OCI-LY7 (cell line): Measurements from ENCODE around the gene ANO6. TPM values are rescaled to one million over a fixed set of nuclear protein-coding genes. Genes with fewer than 3 reads are reported as not detected.

Source experiments
- Bru-seq: library from RNA; stranded (reverse); fragments of 400-500 nt; gene quantifications from one replicate; lab custom pipeline; 2021; lab: Mats Ljungman, UMichigan
- BruChase-seq, 2 experiments: library from RNA; stranded (reverse); fragments of 400-500 nt; gene quantifications; one replicate each; lab custom pipeline; 2021; lab: Mats Ljungman, UMichigan
- BruUV-seq: library from RNA; stranded (reverse); fragments of 400-500 nt; replicated peaks from 2 replicates; lab custom pipeline; 2021; lab: Mats Ljungman, UMichigan
- CTCF ChIA-PET: fragments of 300-600 bp; sonication (Branson Sonifier 250); formaldehyde crosslinking; loops from one replicate; lab custom pipeline; 2022; ENCODE audit warnings: antibody characterized with exemption; ENCODE audit not compliant: unreplicated experiment; lab: Charles Lee
- POLR2A ChIA-PET: fragments of 300-600 bp; sonication (Branson Sonifier 250); formaldehyde crosslinking; loops from one replicate; lab custom pipeline; 2022; ENCODE audit warnings: antibody characterized with exemption; lab: Charles Lee
- DNase-seq: peaks from one replicate; pipeline ENCODE4 v3.0.0-alpha.2; 2015; ENCODE audit warnings: low spot score
- H2AFZ ChIP-seq: fragments of 200-600 bp; sonication (generic), shearing (Covaris generic); 2 replicates; pipeline ENCODE4 v1.6.1; 2014; ENCODE audit warnings: mild to moderate bottlenecking, antibody characterized with exemption, low read length, moderate library complexity
- H3K27ac ChIP-seq: fragments of 200-600 bp; sonication (generic); 2 replicates; pipeline ENCODE4 v1.5.1; 2014; ENCODE audit warnings: mixed run types, low read depth, mild to moderate bottlenecking, moderate library complexity, low read length, inconsistent platforms; ENCODE audit not compliant: poor library complexity, severe bottlenecking
- H3K36me3 ChIP-seq: fragments of 200-600 bp; sonication (generic); 2 replicates; pipeline ENCODE4 v1.6.1; 2014; ENCODE audit warnings: mild to moderate bottlenecking, antibody characterized with exemption, low read length, moderate library complexity, mixed read lengths; ENCODE audit not compliant: insufficient read depth
- H3K4me1 ChIP-seq: fragments of 200-600 bp; sonication (generic); 2 replicates; pipeline ENCODE4 v1.5.1; 2014; ENCODE audit warnings: mild to moderate bottlenecking, low read length; ENCODE audit not compliant: insufficient read depth, poor library complexity, severe bottlenecking
- H3K4me2 ChIP-seq: fragments of 200-600 bp; sonication (generic); 2 replicates; pipeline ENCODE4 v1.6.1; 2014; ENCODE audit warnings: mild to moderate bottlenecking, low read length
- H3K4me3 ChIP-seq: fragments of 200-600 bp; sonication (generic); 2 replicates; pipeline ENCODE4 v1.5.1; 2014; ENCODE audit warnings: mild to moderate bottlenecking, low read depth, low read length; ENCODE audit not compliant: poor library complexity, severe bottlenecking
- H3K79me2 ChIP-seq: fragments of 200-600 bp; sonication (generic); 2 replicates; pipeline ENCODE4 v1.6.1; 2016; ENCODE audit warnings: low read depth, mild to moderate bottlenecking, low read length, moderate library complexity, mixed read lengths; ENCODE audit not compliant: insufficient read depth
- H3K9me2 ChIP-seq: fragments of 200-600 bp; sonication (generic); 2 replicates; pipeline ENCODE4 v1.6.1; 2016; ENCODE audit warnings: mild to moderate bottlenecking, low read length, mixed read lengths; ENCODE audit not compliant: insufficient read depth
- H3K9me3 ChIP-seq: fragments of 200-600 bp; sonication (generic); 2 replicates; pipeline ENCODE4 v1.6.1; 2014; ENCODE audit warnings: mild to moderate bottlenecking, mixed run types, low read length, mixed read lengths
- H4K20me1 ChIP-seq: fragments of 200-600 bp; sonication (generic); 2 replicates; pipeline ENCODE4 v1.6.1; 2014; ENCODE audit warnings: mild to moderate bottlenecking, antibody characterized with exemption, low read length, moderate library complexity, mixed read lengths; ENCODE audit not compliant: insufficient read depth
- CTCF ChIP-seq: fragments of 200-600 bp; sonication (generic); conservative IDR thresholded peaks from 2 replicates; pipeline ENCODE4 v1.5.1; 2014; ENCODE audit warnings: mild to moderate bottlenecking, antibody characterized with exemption, low read length, moderate library complexity, mixed read lengths
- EZH2phosphoT487 ChIP-seq: fragments of 200-600 bp; sonication (generic); IDR thresholded peaks from 2 replicates; pipeline ENCODE4 v1.6.1; 2018; ENCODE audit warnings: low read depth, borderline replicate concordance, mild to moderate bottlenecking, mixed run types, antibody characterized with exemption, low read length, moderate library complexity, mixed read lengths
- intact Hi-C: fragments of 100-400 bp; cut with micrococcal nuclease; formaldehyde crosslinking; loops from one replicate; pipeline ENCODE4 v1.10.0; 2022; ENCODE audit not compliant: unreplicated experiment
- long read RNA-seq: library from polyadenylated mRNA; stranded (forward); transcript quantifications from one replicate; pipeline ENCODE4 v2.0.0, GENCODE V29; 2022
- total RNA-seq, 2 experiments: library from RNA; depleted of rRNA in 1 of 2; stranded (reverse); fragments of >200 nt in 1 of 2; shearing (Covaris generic) in 1 of 2; gene quantifications; 2 replicates each; pipeline ENCODE4 v1.2.3, GENCODE V29; 2014 to 2022

Gene ANO6
- total RNA-seq (2014; rRNA removed; shearing (Covaris generic)) (11.9 and 15.0 TPM in 2 replicates), total RNA-seq (2022) (17.7 and 19.7 TPM in 2 replicates), Bru-seq, nascent RNA (percentile 71 among the genes with signal in this experiment), BruChase-seq, experiment 1, labeled RNA remaining after a 6-hour chase (percentile 64 among the genes with signal in this experiment), BruChase-seq, experiment 2, labeled RNA remaining after a 2-hour chase (percentile 63 among the genes with signal in this experiment)
- long read RNA-seq, full-length matches to known transcripts, result 7 of 20 reads
- long read RNA-seq, partial matches to known transcripts, result 3 of 20 reads
- long read RNA-seq, other reads (novel, unspliced or antisense), result 10 of 20 reads

- Histone ChIP-seq H3K79me2 (peaks cover 31% of the 10 kb centered on the region), H3K4me1 (peaks cover 19% of the 10 kb centered on the region), H3K9me2 (no peaks in the 10 kb centered on the region), H2AFZ (peak within 1 kb of the TSS; percentile 98), H3K4me3 (peak within 1 kb of the TSS; percentile 90), H3K36me3 (no peaks in the 10 kb centered on the region), H3K27ac (peak within 1 kb of the TSS; percentile 90), H4K20me1 (peaks cover 10% of the 10 kb centered on the region; the same call in 1 of the 2 replicates), H3K9me3 (no peaks in the 10 kb centered on the region), H3K4me2 (peak within 1 kb of the TSS; percentile 91)
- POLR2A ChIA-PET, result interaction anchor here (0.5 to 1.3 kb wide), 13 partner anchors 11 to 1761 kb away, joined by 3 to 5 read pairs (median 3); no protein-coding TSS in a partner anchor
- DNase-seq, result peak; percentile 89
- CTCF ChIA-PET, result interaction anchor here (0.9 kb wide), 1 partner anchor 15 kb away, joined by 3 read pairs; no protein-coding TSS in a partner anchor
- BruUV-seq, result no TSS peak
- TF ChIP-seq CTCF (peak; percentile 71), EZH2phosphoT487 (no peak)
- intact Hi-C loops, result loop anchor here (1.0 to 10.0 kb wide), 4 partner anchors 513 to 1169 kb away; partner anchors contain the start of gene SCAF11
Observed at GRCh38 chr12:45215419-45216229, at the start of gene ANO6. Gene ANO6, plus strand, starts transcription at chr12:45216095. Its CDS starts 227 bp downstream, at chr12:45216322.

GRCh38 chr12:45168976-45169375 lies 46.9 kb upstream of the ANO6 start:
- ChIA-PET CTCF (no interaction called here), POLR2A (no interaction called here)
- no peaks in the 10 kb centered on the region for H3K79me2 ChIP-seq
- H3K4me3 ChIP-seq, result no peak overlapping the region
- no TSS peak for BruUV-seq
- H3K27ac ChIP-seq, result no peak overlapping the region
- H3K9me3 ChIP-seq, result no peaks in the 10 kb centered on the region
- intact Hi-C loops, result no loop called here
- H4K20me1 ChIP-seq, result no peaks in the 10 kb centered on the region
- no peak overlapping the region for H2AFZ ChIP-seq
- TF ChIP-seq CTCF, result no peak
- TF ChIP-seq EZH2phosphoT487, result no peak
- DNase-seq, result no peak
- H3K9me2 ChIP-seq, result no peaks in the 10 kb centered on the region
- no peaks in the 10 kb centered on the region for H3K36me3 ChIP-seq
- no peaks in the 10 kb centered on the region for H3K4me1 ChIP-seq
- no peak overlapping the region for H3K4me2 ChIP-seq
